HG03571 (cell line): Measurements from ENCODE around the gene COTL1.
"Not testable (repeated sequence)": the region's sequence is repeated elsewhere in the genome, so short reads cannot be mapped to it uniquely, and the experiment has no call there.

ENCODE experiments used
- ATAC-seq: cut with Tn5 transposase; IDR thresholded peaks from one replicate; pipeline ENCODE4 v1.9.1; 2021; ENCODE audit not compliant: unreplicated experiment

COTL1 gene

GRCh38 chr16:84535408-84535807, 82.5 kb downstream of the COTL1 start:
- ATAC-seq: no peak

DNA sequence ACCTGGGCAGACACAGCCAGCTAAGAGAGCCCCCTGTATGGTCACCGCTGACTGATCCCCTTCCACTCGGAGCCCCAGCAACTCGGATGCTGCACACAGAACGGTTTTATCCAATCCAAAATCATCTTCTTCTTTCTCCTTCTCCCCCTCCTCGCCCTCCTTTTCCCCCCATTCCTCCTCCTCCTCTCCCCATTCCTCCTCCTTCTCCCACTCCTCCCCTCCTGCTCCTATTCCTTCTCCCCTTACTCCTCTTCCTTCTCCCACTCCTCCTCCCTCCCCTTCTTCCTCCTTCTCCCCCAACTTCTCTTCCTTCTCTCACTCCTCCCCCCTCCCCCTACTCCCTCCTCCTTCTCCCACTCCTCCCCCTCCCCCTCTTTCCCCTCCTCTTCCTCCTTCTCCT, 83.1 kb downstream of the COTL1 start:
- no peak for ATAC-seq

- no peak for ATAC-seq
These were observed 84.9 kb downstream of the COTL1 start for GRCh38 chr16:84532855-84533486.

GRCh38 chr16:84532291-84532724, 85.6 kb downstream of the COTL1 start:
- no peak for ATAC-seq

DNA sequence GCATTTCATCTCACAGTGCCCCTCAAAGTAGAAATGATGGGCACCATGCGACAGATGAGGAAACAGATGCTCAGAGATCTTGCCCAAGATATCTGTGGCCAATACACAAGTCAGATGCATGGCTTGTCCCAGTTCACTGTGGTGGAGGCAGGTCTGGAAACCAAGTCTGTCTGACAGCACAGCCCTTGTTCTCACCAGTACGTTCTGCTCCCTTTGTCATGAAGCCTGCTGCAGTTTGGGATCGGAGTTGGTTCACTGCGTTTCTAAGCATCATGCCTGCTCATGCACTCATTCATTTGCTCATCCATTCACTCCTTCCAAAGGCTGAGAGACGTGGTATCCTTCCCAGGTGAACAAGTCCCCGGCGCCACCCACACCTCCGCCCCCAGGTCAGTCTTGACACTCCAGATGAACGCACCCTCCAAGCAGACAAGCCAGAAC, 86.2 kb downstream of the COTL1 start:
- no peak for ATAC-seq

- ATAC-seq: no peak
These were observed 87.3 kb downstream of the COTL1 start for GRCh38 chr16:84530590-84530989.

DNA sequence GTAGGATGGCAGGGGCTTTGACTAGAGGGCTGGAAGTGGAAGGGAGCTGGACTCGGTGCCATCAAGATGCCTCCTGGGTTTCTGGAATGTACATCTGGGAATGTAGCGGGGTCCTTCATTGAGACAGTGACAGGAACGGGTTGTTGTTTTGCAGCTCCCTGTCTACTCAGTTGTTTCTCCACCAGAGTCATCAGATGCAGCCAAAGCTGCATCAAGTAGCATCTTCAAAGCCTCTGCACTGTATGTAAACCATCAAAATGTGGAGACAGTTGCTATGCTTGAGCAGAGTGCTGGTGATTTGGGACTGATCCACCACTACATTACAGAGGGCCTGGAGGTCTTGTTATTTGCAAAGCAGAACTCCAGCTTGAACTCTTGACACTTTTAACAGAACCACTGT, 88.3 kb downstream of the COTL1 start:
- ATAC-seq: no peak

DNA sequence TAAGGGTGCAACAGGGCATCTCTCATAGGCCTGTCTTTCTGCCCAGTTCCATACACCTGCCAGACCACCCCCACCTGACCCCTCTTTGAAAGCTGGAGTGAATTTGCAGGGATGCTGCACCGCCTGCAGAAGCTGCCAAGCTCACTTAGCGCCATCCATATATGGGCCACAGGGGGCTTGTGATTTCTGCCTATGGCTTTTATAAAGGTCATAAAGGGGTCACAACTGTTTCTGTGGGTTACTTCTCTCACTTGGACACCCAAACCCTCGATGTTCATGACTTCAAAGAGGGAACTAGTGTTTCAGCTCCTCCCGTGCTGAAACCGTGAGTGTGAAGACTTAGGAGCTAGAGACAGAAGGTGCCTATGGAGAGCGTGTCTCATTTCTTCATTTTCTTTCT, 89.6 kb downstream of the COTL1 start:
- ATAC-seq: no peak

GRCh38 chr16:84527532-84528269, 90.2 kb downstream of the COTL1 start:
- ATAC-seq: no peak

- ATAC-seq: no peak
These were observed 90.9 kb downstream of the COTL1 start for GRCh38 chr16:84526794-84527531.

DNA sequence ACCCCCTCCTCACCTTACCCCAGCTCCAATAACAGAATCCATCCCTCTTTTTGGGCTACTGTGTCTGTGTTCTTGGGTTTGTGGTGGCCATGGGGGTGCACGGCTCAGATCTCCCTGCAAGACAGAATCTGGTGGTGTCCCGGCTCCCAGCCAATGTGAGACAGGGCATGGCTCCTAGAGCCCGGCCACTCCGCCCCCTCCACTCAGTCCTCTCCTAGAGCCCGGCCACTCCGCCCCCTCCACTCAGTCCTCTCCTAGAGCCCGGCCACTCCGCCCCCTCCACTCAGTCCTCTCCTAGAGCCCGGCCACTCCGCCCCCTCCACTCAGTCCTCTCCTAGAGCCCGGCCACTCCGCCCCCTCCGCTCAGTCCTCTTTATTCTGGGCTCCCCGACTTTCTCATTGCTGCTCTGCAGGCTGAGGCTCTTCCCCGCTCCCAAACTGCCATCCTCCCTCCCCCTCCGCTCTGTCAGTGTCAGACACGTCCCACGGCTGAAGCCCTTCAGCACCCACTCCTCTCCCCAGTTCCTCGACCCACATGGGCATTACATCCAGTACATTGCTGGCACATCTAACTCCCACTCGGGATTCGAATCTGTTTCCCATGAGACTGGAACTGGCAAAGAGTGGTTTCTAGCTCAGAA, 92.8 kb downstream of the COTL1 start:
- not testable (repeated sequence) for ATAC-seq

- no peak for ATAC-seq
These were observed 93.4 kb downstream of the COTL1 start for GRCh38 chr16:84524346-84524920.

GRCh38 chr16:84521497-84521770, 96.4 kb downstream of the COTL1 start:
- ATAC-seq: no peak

DNA sequence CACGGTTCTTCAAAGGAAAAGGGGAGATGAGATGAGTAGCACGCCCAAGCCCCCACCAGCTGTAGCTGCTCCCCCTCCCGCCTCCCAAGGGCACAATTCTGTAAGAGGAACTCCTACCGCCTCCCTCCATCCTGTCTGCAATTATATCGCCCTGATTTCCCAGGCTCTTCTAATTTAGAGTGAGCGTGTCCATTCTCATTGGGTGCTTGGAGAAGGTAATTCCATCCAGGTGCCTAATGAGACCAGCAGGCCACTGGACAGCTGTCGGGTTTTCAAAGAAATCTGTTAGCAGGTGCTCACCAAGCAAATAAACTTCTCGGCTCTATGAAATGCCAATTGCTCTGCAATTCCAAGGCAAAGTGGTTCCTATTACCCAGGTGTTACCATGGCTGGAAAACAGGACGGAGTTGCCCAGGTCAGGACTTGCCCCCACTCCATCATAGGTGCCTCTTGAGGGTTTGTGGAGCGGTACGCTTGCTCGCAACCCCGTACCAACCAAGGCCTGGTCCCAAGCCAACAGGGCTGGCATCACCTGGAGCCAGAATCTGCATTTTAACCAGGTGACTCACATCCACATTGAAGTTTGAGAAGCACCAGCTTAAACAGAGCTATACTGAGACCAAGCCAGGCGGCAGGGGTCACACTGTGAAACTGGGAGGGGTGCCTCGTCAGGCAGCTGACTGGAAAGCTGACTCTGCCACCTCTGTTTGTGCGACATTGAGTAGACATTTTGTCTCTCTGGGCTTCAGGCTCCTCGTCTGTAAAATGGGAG, 97.0 kb downstream of the COTL1 start:
- no peak for ATAC-seq

DNA sequence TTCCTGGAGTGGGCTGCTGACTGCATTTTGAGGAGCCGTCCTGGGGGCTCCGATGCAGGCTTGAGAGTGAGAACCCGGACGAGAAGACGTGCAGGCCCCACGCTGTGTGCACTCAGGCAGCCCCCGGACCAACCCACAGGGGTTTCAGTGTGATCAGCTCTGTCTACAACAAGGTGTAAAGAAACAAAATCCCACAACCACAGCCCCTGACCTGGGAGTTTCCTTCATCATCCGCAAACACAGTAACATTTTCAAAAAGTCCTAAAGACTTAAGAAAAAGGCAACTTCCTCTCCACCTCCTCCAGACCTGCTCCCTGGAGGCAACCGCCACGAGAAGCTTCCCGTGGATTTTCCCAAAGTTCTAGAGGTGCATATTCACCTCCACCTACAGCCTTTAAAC, 98.0 kb downstream of the COTL1 start:
- no peak for ATAC-seq

DNA sequence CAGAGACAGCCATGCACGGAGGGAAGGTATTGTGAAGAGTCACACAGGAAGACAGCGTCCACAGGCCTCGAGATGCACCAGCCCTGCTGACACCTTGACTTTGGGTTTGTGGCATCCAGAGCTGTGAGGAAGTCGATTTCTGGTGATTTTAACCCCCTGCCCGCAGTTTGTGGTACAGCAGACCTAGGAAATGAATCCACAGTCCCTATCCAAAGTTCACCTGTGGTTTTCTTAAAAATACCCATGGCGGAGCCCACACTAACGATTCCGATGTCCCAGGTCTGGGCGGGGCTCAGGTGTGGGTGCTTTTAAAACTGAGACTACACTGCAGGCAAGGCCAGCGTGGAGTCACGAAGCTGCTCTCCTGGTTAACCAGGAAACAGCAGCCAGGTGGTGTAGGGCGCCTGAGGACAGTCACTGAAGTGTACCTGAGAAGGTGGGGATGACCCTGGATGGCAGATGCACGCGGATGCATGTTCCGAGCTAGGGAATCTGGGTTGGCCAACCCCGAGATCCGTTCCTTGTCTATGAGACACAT, 99.0 kb downstream of the COTL1 start:
- ATAC-seq: no peak

DNA sequence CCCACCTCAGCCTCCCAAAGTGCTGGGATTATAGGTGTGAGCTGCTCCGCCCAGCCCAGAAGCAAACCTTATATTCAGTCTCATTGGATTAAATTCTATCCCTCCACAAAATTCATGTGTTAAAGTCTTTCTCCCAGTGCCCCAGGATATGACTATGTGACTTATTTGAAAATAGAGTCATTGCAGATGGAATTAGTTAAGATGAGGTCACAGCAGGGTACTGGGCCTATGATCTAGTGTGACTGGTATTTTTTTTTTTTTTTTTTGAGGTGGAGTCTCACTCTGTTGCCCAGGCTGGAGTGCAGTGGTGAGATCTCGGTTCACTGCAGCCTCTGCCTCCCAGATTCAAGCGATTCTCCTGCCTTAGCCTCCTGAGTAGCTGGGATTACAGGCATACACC, 99.7 kb downstream of the COTL1 start:
- not testable (repeated sequence) for ATAC-seq

GRCh38 chr16:84517366-84517765, 100.5 kb downstream of the COTL1 start:
- no peak for ATAC-seq
